ENCODE results near the gene DPH5. TPM values are rescaled to one million over a fixed set of nuclear protein-coding genes. Genes with fewer than 3 reads are reported as not detected.
"Not testable (repeated sequence)": the region's sequence is repeated elsewhere in the genome, so short reads cannot be mapped to it uniquely, and the experiment has no call there.

DPH5 gene, protein sequence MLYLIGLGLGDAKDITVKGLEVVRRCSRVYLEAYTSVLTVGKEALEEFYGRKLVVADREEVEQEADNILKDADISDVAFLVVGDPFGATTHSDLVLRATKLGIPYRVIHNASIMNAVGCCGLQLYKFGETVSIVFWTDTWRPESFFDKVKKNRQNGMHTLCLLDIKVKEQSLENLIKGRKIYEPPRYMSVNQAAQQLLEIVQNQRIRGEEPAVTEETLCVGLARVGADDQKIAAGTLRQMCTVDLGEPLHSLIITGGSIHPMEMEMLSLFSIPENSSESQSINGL
- total RNA-seq (10 to 100 TPM; 26.9 to 27.1 TPM), polyA plus RNA-seq (ENCODE audit: insufficient read length in 6 of 6) (10 to 100 TPM; 62.6 to 79.7 (median 72.8) TPM)
- long read RNA-seq, donor 1, transcript DPH5-203 (8 exons, 1,316 nt), result major isoform, 17 of 27 reads
- long read RNA-seq, donor 1, partial matches to known transcripts, result 8 of 27 reads
- long read RNA-seq, donor 1, other reads (novel, unspliced or antisense), result 0 of 27 reads
- long read RNA-seq, donor 2, transcript DPH5-203 (8 exons, 1,316 nt), result major isoform, 18 of 32 reads
- long read RNA-seq, donor 2, partial matches to known transcripts, result 11 of 32 reads
- long read RNA-seq, donor 2, other reads (novel, unspliced or antisense), result 0 of 32 reads
- long read RNA-seq, donor 3, transcript DPH5-203 (8 exons, 1,316 nt), result major isoform, 14 of 61 reads
- long read RNA-seq, donor 3, partial matches to known transcripts, result 38 of 61 reads
- long read RNA-seq, donor 3, other reads (novel, unspliced or antisense), result 8 of 61 reads
- long read RNA-seq, donor 4, transcript DPH5-203 (8 exons, 1,316 nt), result major isoform, 15 of 20 reads
- long read RNA-seq, donor 4, partial matches to known transcripts, result 0 of 20 reads
- long read RNA-seq, donor 4, other reads (novel, unspliced or antisense), result 5 of 20 reads
- long read RNA-seq, donor 5, transcript DPH5-203 (8 exons, 1,316 nt), result major isoform, 17 of 56 reads
- long read RNA-seq, donor 5, partial matches to known transcripts, result 30 of 56 reads
- long read RNA-seq, donor 5, other reads (novel, unspliced or antisense), result 6 of 56 reads
- long read RNA-seq, donor 6, transcript DPH5-203 (8 exons, 1,316 nt), result major isoform, 18 of 37 reads
- long read RNA-seq, donor 6, partial matches to known transcripts, result 14 of 37 reads
- long read RNA-seq, donor 6, other reads (novel, unspliced or antisense), result 0 of 37 reads
- long read RNA-seq, donor 7, transcript DPH5-203 (8 exons, 1,316 nt), result major isoform, 21 of 26 reads
- long read RNA-seq, donor 7, partial matches to known transcripts, result 0 of 26 reads
- long read RNA-seq, donor 7, other reads (novel, unspliced or antisense), result 0 of 26 reads
- long read RNA-seq, donor 8, transcript DPH5-203 (8 exons, 1,316 nt), result major isoform, 15 of 15 reads
- long read RNA-seq, donor 8, partial matches to known transcripts, result 0 of 15 reads
- long read RNA-seq, donor 8, other reads (novel, unspliced or antisense), result 0 of 15 reads
- long read RNA-seq, donor 9, result 0 reads
- long read RNA-seq, donor 10, transcript DPH5-203 (8 exons, 1,316 nt), result major isoform, 6 of 16 reads
- long read RNA-seq, donor 10, partial matches to known transcripts, result 0 of 16 reads
- long read RNA-seq, donor 10, other reads (novel, unspliced or antisense), result 6 of 16 reads
- long read RNA-seq, donor 11, transcript DPH5-203 (8 exons, 1,316 nt), result major isoform, 9 of 13 reads
- long read RNA-seq, donor 11, partial matches to known transcripts, result 0 of 13 reads
- long read RNA-seq, donor 11, other reads (novel, unspliced or antisense), result 0 of 13 reads
- long read RNA-seq, donor 12, transcript DPH5-203 (8 exons, 1,316 nt), result major isoform, 16 of 18 reads
- long read RNA-seq, donor 12, partial matches to known transcripts, result 0 of 18 reads
- long read RNA-seq, donor 12, other reads (novel, unspliced or antisense), result 0 of 18 reads

DNA sequence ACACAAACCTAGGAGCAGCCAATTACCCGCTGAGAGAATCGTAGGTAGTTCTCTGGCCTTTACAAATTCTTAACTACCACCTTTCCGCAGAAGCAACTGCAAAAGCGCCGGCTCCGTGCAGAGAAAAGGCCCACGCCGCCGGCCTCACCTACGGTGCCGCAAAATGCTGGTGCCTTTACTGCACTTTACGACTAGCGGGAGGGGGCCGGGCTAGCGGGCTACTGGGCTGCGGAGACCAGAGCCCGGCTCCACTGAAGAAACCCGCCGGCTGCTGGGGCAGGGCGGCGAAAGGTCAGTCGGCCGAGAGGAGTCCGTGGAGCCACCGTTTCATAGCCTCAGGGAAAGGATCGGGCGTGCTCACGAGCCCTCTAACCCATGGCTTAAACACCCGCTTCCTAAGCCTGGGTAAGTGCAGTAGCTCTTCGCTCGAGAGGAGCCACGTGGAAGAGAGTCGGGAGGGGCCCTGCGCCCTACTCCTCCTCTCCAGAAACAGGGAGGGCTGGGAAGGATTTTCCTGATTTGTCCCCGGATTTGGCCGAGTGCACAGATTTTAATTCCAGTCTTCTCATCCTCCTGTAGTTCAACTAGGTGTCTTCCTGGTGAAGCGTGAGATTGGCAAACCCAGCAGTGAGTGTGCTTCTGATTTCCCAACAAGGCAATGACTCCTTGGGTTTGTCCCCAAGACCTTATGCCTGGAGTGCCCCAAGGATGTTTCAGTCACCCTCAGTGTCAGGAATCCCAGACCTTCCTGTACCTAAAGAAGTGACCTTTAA lies at the start of gene DPH5:
Gene DPH5 (minus strand): TSS at position 128 of the 773 bp plus-strand sequence. CDS start 341 bp downstream, outside the sequence.
- Histone ChIP-seq H3K4me1 (peaks cover 0 to 57% of the 10 kb centered on the region in 2 donors), H3K27me3 (no peaks in the 10 kb centered on the region), H3K27ac (peak within 1 kb of the TSS; percentile 86 to 88), H3K36me3 (no peaks in the 10 kb centered on the region), H3K9me3 (no peaks in the 10 kb centered on the region), H3K4me3 (peak within 1 kb of the TSS; percentile 67 to 79)
- peak; percentile 86 to 97 (median 90) for DNase-seq
- intact Hi-C loops (cut with DNase I), result no loop called here
- peak; percentile 99 for ATAC-seq
- TF ChIP-seq, protein P1, sequence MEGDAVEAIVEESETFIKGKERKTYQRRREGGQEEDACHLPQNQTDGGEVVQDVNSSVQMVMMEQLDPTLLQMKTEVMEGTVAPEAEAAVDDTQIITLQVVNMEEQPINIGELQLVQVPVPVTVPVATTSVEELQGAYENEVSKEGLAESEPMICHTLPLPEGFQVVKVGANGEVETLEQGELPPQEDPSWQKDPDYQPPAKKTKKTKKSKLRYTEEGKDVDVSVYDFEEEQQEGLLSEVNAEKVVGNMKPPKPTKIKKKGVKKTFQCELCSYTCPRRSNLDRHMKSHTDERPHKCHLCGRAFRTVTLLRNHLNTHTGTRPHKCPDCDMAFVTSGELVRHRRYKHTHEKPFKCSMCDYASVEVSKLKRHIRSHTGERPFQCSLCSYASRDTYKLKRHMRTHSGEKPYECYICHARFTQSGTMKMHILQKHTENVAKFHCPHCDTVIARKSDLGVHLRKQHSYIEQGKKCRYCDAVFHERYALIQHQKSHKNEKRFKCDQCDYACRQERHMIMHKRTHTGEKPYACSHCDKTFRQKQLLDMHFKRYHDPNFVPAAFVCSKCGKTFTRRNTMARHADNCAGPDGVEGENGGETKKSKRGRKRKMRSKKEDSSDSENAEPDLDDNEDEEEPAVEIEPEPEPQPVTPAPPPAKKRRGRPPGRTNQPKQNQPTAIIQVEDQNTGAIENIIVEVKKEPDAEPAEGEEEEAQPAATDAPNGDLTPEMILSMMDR (IDR thresholded peaks at IDR 0.05), result no peak

DNA sequence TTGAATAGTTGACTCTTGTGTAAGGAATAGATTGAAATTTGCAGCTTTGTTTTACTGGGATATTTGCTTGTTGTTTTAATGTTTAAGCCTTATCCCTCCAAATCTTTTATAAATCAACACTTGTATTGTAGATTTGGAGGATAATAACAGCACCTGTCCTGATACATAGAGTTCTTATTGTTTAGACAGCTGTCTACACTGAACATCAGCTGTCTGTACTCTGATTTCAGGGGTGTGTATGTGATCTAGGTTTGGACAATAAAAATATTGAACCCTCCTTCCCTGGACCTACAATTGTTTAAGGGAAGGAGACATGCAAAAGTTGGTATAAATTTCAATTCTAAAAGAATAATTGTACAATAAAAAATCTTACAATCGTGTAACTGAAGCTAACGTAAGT lies 48.3 kb upstream of the DPH5 start:
- no peak for ATAC-seq
- H3K27ac ChIP-seq, result no peak overlapping the region
- no peak overlapping the region for H3K4me3 ChIP-seq
- H3K9me3 ChIP-seq, result no peaks in the 10 kb centered on the region
- TF ChIP-seq, protein P1 (IDR thresholded peaks at IDR 0.05), result no peak
- H3K4me1 ChIP-seq, result no peaks in the 10 kb centered on the region
- DNase-seq, result no peak
- H3K27me3 ChIP-seq, result no peaks in the 10 kb centered on the region
- H3K36me3 ChIP-seq, result peaks cover 0 to 4% of the 10 kb centered on the region in 2 donors
- intact Hi-C loops (cut with DNase I), result no loop called here

DNA sequence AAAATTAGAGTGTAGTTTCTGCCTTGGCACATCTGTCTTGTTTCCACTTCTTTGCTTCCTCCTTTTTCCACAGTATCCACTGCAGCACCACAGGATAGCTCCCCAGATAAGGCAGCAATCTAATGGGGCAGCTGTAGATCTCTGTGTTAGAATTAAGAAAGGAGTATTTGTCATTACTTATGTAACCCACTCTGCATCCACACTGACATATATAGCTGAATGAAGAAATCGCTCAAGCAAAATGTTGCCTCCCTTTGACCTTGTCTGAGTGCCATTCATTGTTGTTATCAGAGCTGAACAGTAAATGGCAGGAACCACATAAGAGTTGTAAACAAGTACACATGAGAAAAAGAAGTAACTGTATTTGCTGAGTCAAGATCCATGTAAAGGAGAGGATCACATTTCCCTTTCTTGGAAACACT lies 45.9 kb upstream of the DPH5 start:
- ATAC-seq (no peak), DNase-seq (no peak)
- no peaks in the 10 kb centered on the region for H3K4me1 ChIP-seq
- H3K27me3 ChIP-seq, result no peaks in the 10 kb centered on the region
- no peak overlapping the region for H3K27ac ChIP-seq
- TF ChIP-seq, protein P1 (IDR thresholded peaks at IDR 0.05), result no peak
- H3K36me3 ChIP-seq, result peaks cover 0 to 4% of the 10 kb centered on the region in 2 donors
- no peak overlapping the region for H3K4me3 ChIP-seq
- H3K9me3 ChIP-seq, result no peaks in the 10 kb centered on the region
- intact Hi-C loops (cut with DNase I), result no loop called here

DNA sequence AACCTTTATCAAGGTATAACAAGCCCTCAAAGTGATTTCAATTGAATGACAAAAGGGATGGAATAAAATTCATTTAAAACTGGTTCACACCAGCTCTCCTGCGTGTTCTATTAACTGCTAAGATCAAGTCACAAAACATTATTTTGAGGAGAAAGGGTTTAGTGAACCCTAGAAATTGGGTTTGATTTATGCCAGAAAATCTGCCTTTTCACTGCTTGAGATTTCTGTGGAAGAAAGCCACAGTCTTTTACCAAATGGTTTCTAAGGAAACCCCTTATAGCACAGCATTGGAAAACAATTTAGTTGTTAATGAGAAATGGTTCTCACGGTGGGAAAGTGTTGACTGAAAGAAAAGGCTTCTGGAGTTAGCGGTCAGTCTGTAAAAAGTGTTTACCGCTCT lies 43.6 kb upstream of the DPH5 start:
- Histone ChIP-seq H3K27ac (no peak overlapping the region), H3K4me3 (no peak overlapping the region), H3K36me3 (peaks cover 0 to 3% of the 10 kb centered on the region in 2 donors), H3K9me3 (no peaks in the 10 kb centered on the region), H3K4me1 (no peaks in the 10 kb centered on the region), H3K27me3 (no peaks in the 10 kb centered on the region)
- DNase-seq, result no peak
- intact Hi-C loops (cut with DNase I), result no loop called here
- ATAC-seq, result no peak
- TF ChIP-seq, protein P1 (IDR thresholded peaks at IDR 0.05), result no peak

DNA sequence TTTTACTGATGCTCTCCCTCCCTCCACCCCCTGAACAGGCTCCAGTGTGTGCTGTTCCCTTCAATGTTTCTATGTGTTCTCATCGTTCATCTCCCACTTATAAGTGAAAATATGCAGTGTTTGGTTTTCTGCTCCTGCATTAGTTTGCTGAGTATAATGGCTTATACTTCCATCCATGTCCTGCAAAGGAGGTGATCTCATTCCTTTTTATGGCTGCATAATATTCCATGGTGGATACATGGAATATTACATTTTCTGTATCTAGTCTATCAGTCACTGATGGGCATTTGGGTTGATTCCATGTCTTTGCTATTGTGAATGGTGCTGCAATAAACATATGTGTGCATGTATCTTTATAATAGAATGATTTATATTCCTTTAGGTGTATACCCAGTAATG lies 41.4 kb upstream of the DPH5 start:
- H3K9me3 ChIP-seq; H3K4me1 ChIP-seq; intact Hi-C loops (cut with DNase I); ATAC-seq; H3K27me3 ChIP-seq; DNase-seq; H3K36me3 ChIP-seq; H3K27ac ChIP-seq; H3K4me3 ChIP-seq: not testable (repeated sequence)
